HG03469 (cell line): ENCODE measurements around the gene MAML3.

Source experiments
- ATAC-seq: cut with Tn5 transposase; IDR thresholded peaks from one replicate; pipeline ENCODE4 v1.9.1; 2021; ENCODE audit warnings: mild to moderate bottlenecking, moderate library complexity, moderate number of reproducible peaks; ENCODE audit not compliant: unreplicated experiment

Gene MAML3

DNA sequence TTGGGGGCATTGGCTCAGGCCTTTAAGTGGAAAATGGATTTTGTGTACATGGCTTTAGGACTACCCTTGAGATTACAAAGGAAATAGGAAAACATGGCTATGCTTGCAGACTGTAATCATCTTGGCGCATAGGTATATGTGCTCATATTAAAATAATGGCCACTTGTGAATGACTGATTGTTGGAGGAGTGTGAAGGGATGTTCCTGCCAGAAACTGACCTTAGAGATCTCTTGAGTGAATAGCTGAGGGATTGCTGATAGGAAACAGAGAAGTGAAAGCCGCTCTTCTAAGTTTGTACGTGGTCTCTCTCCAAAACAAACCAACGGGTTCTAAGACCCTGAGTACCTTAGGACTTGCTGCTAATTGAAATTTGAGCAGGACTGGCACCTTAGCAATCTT is 302.3 kb downstream of the MAML3 start:
- ATAC-seq, result no peak

DNA sequence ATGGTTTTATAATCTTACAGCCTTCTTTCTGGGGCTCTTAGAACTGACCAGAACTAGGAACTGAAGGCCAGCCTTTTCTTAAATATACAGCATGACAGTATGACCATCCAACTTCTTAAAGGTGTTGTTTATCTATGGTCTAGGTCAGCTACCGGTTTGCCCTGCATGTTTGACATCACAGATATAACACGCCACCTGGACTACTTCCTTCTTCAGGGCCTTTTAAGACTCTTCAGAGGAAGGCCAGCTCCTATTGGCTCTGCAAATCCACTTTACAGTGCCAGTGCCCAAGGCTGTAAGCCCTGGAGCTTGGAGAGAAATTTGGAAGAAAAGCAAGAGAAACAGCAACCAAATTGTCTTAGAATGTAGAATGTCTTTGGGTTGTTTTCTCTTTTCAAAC is 302.9 kb downstream of the MAML3 start:
- ATAC-seq, result no peak

- no peak for ATAC-seq
These were observed 304.8 kb downstream of the MAML3 start for GRCh38 chr4:139849219-139849618.

DNA sequence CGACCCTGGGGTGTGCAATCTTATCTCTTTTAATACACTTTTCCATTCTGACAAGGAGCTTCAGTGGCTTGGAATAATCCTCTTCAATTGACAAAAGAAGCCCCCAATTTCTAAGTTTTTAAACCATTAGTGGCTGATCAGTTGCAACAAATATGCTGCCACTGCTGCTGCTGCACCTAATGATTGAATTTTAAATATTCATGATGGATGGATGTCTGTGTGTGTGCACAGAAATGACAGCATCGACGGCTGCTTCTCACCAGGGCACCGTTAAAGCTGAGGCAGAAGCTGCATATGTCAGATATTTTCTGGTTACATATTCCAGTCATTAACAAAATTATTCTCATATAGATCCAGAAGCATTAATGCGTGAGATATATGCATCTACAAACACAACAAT is 306.0 kb downstream of the MAML3 start:
- ATAC-seq, result no peak

- ATAC-seq, result no peak
These were observed 306.4 kb downstream of the MAML3 start for GRCh38 chr4:139847602-139848001.

DNA sequence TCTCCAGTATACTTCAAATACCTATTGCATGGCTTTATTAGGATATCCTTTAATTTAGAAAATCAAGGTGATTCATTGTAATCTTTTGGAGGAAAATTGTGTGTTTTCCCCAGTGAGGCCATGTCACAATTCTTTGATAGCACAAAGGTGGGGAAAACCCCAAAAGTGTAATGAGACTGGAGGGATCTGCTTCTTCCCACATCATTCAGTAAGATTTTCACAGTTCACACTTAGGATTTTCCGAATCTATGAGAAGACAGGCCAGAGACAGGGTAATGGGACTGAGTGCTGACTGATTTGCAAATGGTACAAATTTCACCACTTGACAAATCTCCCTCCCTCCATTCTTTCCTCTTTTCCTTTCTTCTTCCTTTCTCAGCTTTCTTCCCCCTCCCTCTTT is 307.2 kb downstream of the MAML3 start:
- ATAC-seq, result no peak

DNA sequence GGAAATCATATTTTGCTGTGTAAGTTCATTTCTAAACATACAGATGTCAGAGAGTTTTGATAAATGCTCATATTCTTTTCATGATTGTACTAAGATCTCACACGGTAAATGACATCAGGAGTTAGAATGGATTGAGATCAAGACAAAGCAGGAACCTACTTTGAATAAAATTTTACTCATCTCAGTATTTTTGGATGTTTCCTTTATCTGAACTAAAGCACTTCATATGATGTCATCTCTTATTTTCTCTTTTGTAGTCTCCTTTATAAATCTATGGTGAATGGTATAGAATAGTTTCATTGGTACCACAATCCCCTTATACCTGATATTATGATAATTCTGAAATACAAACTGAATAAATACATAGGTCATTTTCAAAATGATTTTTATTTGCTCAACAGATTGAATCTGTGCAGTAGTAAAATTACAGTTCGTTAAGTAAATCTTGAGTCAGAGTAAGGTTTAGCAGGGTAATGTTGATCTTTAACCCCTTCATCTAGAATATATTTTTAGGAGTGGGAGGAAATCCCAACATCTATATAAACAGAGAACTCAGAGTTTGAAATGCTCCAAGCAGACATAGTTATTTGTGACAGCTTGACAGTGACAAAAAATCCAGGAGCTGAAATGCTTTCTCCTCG is 308.4 kb downstream of the MAML3 start:
- no peak for ATAC-seq

DNA sequence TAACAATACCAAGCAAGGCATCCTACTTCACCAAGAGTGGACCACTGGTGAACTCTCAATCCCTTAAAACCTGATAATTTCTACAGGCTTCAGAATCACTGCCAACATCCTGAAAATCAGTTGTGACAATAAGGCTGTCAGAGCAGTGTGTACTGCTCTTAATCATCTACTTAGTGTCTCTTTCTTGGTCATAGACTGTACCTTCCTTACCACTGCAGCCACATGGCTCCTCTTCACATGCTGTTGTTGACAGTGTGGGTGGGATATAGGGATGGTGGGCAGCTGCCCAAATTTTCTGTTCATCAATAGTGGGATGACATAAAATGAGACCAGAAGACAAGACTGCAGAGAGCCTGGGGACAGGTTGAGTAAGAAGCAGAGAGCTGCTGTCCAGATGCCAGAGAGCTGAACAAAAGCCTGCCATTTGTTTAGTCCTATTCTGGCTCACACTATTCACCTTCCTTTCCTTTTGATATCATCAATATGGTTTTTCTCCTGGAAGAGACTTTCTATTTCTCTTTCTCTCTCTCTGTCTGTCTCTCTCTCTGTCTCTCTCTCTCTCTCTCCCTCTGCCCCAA is 309.4 kb downstream of the MAML3 start:
- ATAC-seq, result no peak

GRCh38 chr4:139844057-139844456 is 309.9 kb downstream of the MAML3 start:
- no peak for ATAC-seq

- no peak for ATAC-seq
These were observed 310.3 kb downstream of the MAML3 start for GRCh38 chr4:139843641-139844040.

- no peak for ATAC-seq
These were observed 312.4 kb downstream of the MAML3 start for GRCh38 chr4:139841464-139842195.

GRCh38 chr4:139840773-139841172 is 313.2 kb downstream of the MAML3 start:
- ATAC-seq, result no peak

- no peak for ATAC-seq
These were observed 314.5 kb downstream of the MAML3 start for GRCh38 chr4:139839403-139840031.

GRCh38 chr4:139838811-139839210 is 315.2 kb downstream of the MAML3 start:
- no peak for ATAC-seq

DNA sequence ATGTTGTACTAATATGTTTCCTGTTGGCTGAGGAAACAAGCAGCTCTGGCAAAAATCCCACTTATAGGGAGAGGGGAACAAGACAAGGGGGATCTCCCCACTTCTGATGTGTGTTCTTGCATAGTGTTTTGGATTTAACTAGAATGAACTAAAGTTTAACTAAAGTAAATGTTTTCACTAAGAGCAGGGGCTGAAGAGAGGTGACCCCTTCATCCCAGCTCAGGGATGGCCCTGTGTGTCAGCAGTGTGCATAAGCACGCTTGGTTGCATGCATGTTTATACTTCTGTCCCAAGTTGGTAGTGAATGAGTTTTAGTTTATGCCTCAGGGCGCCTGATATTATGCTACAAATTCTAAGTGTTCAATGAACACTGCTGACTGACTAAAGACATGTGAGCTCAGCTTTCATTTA is 319.0 kb downstream of the MAML3 start:
- ATAC-seq, result no peak

- ATAC-seq, result no peak
These were observed 319.7 kb downstream of the MAML3 start for GRCh38 chr4:139834226-139834662.

- ATAC-seq, result no peak
These were observed 320.7 kb downstream of the MAML3 start for GRCh38 chr4:139833151-139833910.

DNA sequence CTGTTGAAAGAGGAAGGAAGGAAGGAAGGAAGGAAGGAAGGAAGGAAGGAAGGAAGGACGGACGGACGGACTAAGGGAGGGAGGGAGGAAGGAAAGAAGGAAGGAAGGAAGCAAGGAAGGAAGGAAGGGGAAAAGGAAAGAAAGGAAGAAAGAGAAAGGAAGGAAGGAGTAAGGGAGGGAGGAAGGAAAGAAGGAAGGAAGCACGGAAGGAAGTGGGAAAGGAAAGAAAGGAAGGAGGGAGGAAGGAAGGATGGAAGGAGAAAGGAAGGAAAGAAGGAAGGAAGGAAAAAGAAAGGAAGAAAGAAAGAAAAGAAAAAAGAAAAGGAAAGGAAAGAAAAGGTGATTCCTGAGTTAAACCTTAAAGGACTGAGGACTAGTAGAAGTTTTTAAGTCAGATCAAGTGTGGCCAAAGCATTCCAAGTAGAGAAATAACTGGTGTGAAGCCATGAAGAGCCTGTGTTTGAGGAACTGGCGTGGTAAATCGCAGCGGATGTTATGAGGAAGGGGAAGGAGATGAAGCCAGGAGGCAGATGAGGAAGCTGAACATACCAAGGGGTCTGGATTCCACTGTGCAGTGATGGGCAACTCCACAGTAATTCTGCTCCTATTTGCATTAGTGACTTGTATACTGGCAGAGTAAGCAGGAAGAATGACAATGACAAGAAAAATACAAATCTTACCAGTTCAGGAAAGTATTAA is 324.9 kb downstream of the MAML3 start:
- no peak for ATAC-seq

GRCh38 chr4:139826426-139826825 is 327.6 kb downstream of the MAML3 start:
- ATAC-seq, result no peak

DNA sequence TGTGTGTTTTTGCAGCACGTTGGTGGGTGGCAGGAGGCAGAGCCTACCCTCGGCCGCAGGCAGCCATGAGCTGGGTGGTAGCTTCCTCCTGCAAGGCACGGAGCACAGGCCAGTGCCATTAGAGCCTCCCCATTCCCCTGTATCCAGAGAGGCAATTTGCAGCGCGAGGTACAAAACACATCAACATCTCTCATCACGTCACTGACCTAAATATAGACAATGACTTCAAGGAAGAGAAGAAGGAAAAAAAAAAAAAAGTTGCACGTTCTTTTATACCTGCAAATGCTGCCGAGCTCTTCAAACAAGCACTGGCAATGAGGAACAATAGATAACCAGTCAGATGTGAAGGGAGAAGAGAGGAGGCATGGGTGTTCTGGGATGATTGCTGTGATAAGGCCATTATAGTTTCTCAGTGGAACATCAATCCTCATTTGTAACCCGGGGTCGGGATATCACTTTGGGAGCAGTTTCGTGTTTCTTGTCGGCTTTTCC is 328.4 kb downstream of the MAML3 start:
- no peak for ATAC-seq
